ENCODE data around the gene DYRK3. TPM values are rescaled to one million over a fixed set of nuclear protein-coding genes. Genes with fewer than 3 reads are reported as not detected.

The DYRK3 gene
- total RNA-seq: 1 to 10 TPM in 1 of 4 donors, under 1 TPM in 2, not detected in 1; 0.67 to 3.3 (median 0.85) TPM

DNA sequence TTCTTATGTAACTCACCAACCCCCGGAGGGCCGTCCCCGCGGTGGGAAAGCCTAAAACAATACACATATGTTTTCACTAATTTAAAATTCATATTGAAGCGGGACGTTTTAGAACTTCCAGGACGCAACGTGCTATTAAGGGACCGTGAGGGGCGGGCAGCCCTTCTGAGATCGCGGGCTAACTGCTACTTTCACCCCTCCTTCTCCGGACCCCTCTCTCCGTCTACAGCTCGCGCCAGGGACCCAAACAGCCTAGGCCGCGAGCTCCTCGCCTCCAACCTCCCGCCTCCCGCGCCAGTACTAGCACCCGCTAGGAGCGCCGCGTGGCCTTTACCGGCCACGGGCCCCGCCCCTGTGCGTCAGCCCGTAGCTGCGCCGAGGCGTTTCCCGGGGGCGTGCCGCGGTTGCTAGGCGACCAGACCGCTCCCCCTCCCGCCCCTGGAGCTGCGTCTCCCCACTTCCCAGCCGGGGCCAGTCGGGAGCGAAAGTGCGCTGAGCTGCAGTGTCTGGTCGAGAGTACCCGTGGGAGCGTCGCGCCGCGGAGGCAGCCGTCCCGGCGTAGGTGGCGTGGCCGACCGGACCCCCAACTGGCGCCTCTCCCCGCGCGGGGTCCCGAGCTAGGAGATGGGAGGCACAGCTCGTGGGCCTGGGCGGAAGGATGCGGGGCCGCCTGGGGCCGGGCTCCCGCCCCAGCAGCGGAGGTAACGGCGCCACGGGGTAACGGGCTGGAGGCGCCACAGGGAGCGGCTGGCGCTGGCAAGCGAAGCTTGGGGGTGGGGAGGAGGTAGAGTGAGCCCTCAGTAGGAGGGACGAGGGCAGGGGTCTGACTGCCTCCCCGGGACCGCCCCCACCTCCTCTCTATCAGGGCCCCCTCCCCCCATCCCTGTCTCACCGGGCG, at the start of gene DYRK3:
Gene DYRK3 (plus strand): TSS at position 457 of the 898 bp plus-strand sequence. CDS start 168 bp downstream, at position 625.
- TF ChIP-seq, protein P1, sequence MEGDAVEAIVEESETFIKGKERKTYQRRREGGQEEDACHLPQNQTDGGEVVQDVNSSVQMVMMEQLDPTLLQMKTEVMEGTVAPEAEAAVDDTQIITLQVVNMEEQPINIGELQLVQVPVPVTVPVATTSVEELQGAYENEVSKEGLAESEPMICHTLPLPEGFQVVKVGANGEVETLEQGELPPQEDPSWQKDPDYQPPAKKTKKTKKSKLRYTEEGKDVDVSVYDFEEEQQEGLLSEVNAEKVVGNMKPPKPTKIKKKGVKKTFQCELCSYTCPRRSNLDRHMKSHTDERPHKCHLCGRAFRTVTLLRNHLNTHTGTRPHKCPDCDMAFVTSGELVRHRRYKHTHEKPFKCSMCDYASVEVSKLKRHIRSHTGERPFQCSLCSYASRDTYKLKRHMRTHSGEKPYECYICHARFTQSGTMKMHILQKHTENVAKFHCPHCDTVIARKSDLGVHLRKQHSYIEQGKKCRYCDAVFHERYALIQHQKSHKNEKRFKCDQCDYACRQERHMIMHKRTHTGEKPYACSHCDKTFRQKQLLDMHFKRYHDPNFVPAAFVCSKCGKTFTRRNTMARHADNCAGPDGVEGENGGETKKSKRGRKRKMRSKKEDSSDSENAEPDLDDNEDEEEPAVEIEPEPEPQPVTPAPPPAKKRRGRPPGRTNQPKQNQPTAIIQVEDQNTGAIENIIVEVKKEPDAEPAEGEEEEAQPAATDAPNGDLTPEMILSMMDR (IDR thresholded peaks at IDR 0.05): peak in 4 of 6 experiments; percentile 21 to 35 (median 29)
- peak; percentile 29 to 68 for TF ChIP-seq POLR2A (IDR thresholded peaks at IDR 0.05)
- H3K27ac ChIP-seq: peak within 1 kb of the TSS; percentile 59 to 79 (median 67)
- peak; percentile 90 to 98 (median 97) for DNase-seq

GRCh38 chr1:206586501-206587445, 48.6 kb upstream of the DYRK3 start:
- peaks cover 0 to 11% (median 6%) of the 10 kb centered on the region in 4 donors for H3K4me1 ChIP-seq

More for the DNA sequence above, at the start of gene DYRK3:
- Histone ChIP-seq H3K36me3 (no peaks in the 10 kb centered on the region), H3K4me3 (peak within 1 kb of the TSS; percentile 61 to 82 (median 75)), H3K9me3 (no peaks in the 10 kb centered on the region), H3K4me1 (peaks cover 0 to 19% (median 6%) of the 10 kb centered on the region in 4 donors), H3K27me3 (no peaks in the 10 kb centered on the region)

DNA sequence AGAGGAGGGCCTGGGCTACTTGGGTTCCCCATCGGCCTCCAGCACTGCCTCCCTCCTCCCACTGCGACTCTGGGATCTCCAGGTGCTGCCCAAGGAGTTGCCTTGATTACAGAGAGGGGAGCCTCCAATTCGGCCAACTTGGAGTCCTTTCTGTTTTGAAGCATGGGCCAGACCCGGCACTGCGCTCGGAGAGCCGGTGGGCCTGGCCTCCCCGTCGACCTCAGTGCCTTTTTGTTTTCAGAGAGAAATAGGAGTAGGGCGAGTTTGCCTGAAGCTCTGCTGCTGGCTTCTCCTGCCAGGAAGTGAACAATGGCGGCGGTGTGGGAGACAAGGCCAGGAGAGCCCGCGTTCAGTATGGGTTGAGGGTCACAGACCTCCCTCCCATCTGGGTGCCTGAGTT, 47.4 kb upstream of the DYRK3 start:
- no peak overlapping the region for H3K4me3 ChIP-seq
- H3K9me3 ChIP-seq: no peaks in the 10 kb centered on the region
- H3K4me1 ChIP-seq: peaks cover 0 to 6% (median 2%) of the 10 kb centered on the region in 4 donors
- H3K27ac ChIP-seq: no peak overlapping the region
- H3K36me3 ChIP-seq: peaks cover 0 to 67% (median 0%) of the 10 kb centered on the region in 3 donors
- TF ChIP-seq POLR2A (IDR thresholded peaks at IDR 0.05): no peak
- no peaks in the 10 kb centered on the region for H3K27me3 ChIP-seq
- DNase-seq: no peak

More at GRCh38 chr1:206586501-206587445, 48.6 kb upstream of the DYRK3 start:
- TF ChIP-seq, protein P1 (IDR thresholded peaks at IDR 0.05): no peak
- no peak for TF ChIP-seq POLR2A (IDR thresholded peaks at IDR 0.05)
- Histone ChIP-seq H3K27me3 (no peaks in the 10 kb centered on the region), H3K36me3 (peaks cover 0 to 55% (median 0%) of the 10 kb centered on the region in 3 donors), H3K27ac (no peak overlapping the region), H3K4me3 (no peak overlapping the region), H3K9me3 (no peaks in the 10 kb centered on the region)
- DNase-seq: no peak

- TF ChIP-seq, protein P1 (IDR thresholded peaks at IDR 0.05): no peak
- Histone ChIP-seq H3K4me1 (peaks cover 0 to 1% (median under 1%) of the 10 kb centered on the region in 4 donors), H3K36me3 (peaks cover 0 to 72% (median 0%) of the 10 kb centered on the region in 3 donors), H3K9me3 (no peaks in the 10 kb centered on the region), H3K27me3 (no peaks in the 10 kb centered on the region), H3K4me3 (no peak overlapping the region), H3K27ac (peak overlapping the region in 2 of 4 donors; percentile 3 to 25)
- DNase-seq: no peak
Measured at GRCh38 chr1:206588492-206588891, 46.8 kb upstream of the DYRK3 start.

GRCh38 chr1:206589206-206589605, 46.1 kb upstream of the DYRK3 start:
- H3K4me3 ChIP-seq: no peak overlapping the region
- H3K4me1 ChIP-seq: no peaks in the 10 kb centered on the region
- peaks cover 0 to 73% (median 0%) of the 10 kb centered on the region in 3 donors for H3K36me3 ChIP-seq
- H3K27ac ChIP-seq: no peak overlapping the region
- no peak for TF ChIP-seq POLR2A (IDR thresholded peaks at IDR 0.05)
- TF ChIP-seq, protein P1 (IDR thresholded peaks at IDR 0.05): no peak
- DNase-seq: no peak
- no peaks in the 10 kb centered on the region for H3K9me3 ChIP-seq
- H3K27me3 ChIP-seq: no peaks in the 10 kb centered on the region
